HL-60 (cell line): ENCODE data around the gene RAVER1.
"Not testable (repeated sequence)": the region's sequence is repeated elsewhere in the genome, so short reads cannot be mapped to it uniquely, and the experiment has no call there.

Experiments used
- DNase-seq, 2 experiments: peaks; one replicate each; pipeline ENCODE4 v3.0.0-alpha.2; 2010 to 2020; ENCODE audit warnings: low read depth in 1 of 2, low spot score in 1 of 2
- H3K27ac ChIP-seq: fragments of 250-450 bp; sonication (Bioruptor Pico); replicated peaks from 2 replicates; pipeline ENCODE4 v1.5.1; 2020; ENCODE audit warnings: mild to moderate bottlenecking, moderate library complexity
- H3K27me3 ChIP-seq: fragments of 250-450 bp; sonication (Bioruptor Pico); 2 replicates; pipeline ENCODE4 v1.5.1; 2021; ENCODE audit warnings: mild to moderate bottlenecking, moderate library complexity; ENCODE audit not compliant: insufficient read depth, poor library complexity, severe bottlenecking
- H3K4me3 ChIP-seq: replicated peaks from 2 replicates; pipeline ENCODE4 v1.5.1; 2011; ENCODE audit warnings: mild to moderate bottlenecking, control low read depth, low read length; ENCODE audit not compliant: insufficient read depth
- GABPA ChIP-seq: IDR thresholded peaks from 2 replicates; pipeline ENCODE4 v1.6.1; 2012; ENCODE audit warnings: low read depth
- POLR2AphosphoS5 ChIP-seq: IDR thresholded peaks from 2 replicates; pipeline ENCODE4 v1.6.1; 2012; ENCODE audit warnings: low read depth
- SPI1 ChIP-seq: IDR thresholded peaks from 2 replicates; pipeline ENCODE4 v1.6.1; 2012; ENCODE audit warnings: low read depth, mild to moderate bottlenecking, borderline replicate concordance
- TF ChIP-seq, protein P1 (sequence below): IDR thresholded peaks from 2 replicates; pipeline ENCODE4 v1.6.1; 2012; ENCODE audit warnings: low read depth; ENCODE audit not compliant: insufficient replicate concordance
- TF ChIP-seq, protein P2 (sequence below): IDR thresholded peaks from one replicate; pipeline ENCODE4 v1.5.1; 2011; ENCODE audit warnings: low read length, control low read depth, inconsistent platforms; ENCODE audit not compliant: insufficient read depth

RAVER1 gene

GRCh38 chr19:10339977-10340376 lies 6.6 kb upstream of the RAVER1 start:
- Histone ChIP-seq H3K4me3 (no peak overlapping the region), H3K27me3 (no peaks in the 10 kb centered on the region), H3K27ac (peak overlapping the region; percentile 76)
- DNase-seq: no peak
- TF ChIP-seq SPI1 (no peak), POLR2AphosphoS5 (no peak), GABPA (no peak)
- TF ChIP-seq, protein P1, sequence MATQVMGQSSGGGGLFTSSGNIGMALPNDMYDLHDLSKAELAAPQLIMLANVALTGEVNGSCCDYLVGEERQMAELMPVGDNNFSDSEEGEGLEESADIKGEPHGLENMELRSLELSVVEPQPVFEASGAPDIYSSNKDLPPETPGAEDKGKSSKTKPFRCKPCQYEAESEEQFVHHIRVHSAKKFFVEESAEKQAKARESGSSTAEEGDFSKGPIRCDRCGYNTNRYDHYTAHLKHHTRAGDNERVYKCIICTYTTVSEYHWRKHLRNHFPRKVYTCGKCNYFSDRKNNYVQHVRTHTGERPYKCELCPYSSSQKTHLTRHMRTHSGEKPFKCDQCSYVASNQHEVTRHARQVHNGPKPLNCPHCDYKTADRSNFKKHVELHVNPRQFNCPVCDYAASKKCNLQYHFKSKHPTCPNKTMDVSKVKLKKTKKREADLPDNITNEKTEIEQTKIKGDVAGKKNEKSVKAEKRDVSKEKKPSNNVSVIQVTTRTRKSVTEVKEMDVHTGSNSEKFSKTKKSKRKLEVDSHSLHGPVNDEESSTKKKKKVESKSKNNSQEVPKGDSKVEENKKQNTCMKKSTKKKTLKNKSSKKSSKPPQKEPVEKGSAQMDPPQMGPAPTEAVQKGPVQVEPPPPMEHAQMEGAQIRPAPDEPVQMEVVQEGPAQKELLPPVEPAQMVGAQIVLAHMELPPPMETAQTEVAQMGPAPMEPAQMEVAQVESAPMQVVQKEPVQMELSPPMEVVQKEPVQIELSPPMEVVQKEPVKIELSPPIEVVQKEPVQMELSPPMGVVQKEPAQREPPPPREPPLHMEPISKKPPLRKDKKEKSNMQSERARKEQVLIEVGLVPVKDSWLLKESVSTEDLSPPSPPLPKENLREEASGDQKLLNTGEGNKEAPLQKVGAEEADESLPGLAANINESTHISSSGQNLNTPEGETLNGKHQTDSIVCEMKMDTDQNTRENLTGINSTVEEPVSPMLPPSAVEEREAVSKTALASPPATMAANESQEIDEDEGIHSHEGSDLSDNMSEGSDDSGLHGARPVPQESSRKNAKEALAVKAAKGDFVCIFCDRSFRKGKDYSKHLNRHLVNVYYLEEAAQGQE: no peak
- TF ChIP-seq, protein P2, sequence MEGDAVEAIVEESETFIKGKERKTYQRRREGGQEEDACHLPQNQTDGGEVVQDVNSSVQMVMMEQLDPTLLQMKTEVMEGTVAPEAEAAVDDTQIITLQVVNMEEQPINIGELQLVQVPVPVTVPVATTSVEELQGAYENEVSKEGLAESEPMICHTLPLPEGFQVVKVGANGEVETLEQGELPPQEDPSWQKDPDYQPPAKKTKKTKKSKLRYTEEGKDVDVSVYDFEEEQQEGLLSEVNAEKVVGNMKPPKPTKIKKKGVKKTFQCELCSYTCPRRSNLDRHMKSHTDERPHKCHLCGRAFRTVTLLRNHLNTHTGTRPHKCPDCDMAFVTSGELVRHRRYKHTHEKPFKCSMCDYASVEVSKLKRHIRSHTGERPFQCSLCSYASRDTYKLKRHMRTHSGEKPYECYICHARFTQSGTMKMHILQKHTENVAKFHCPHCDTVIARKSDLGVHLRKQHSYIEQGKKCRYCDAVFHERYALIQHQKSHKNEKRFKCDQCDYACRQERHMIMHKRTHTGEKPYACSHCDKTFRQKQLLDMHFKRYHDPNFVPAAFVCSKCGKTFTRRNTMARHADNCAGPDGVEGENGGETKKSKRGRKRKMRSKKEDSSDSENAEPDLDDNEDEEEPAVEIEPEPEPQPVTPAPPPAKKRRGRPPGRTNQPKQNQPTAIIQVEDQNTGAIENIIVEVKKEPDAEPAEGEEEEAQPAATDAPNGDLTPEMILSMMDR: no peak

GRCh38 chr19:10339380-10339960 lies 6.1 kb upstream of the RAVER1 start, which contains the start of gene ICAM3:
Gene ICAM3, minus strand, starts transcription at chr19:10339624. Its CDS starts 10 bp downstream, at chr19:10339614.
- Histone ChIP-seq H3K4me3 (peak within 1 kb of the TSS; percentile 72), H3K27me3 (no peaks in the 10 kb centered on the region), H3K27ac (peak within 1 kb of the TSS; percentile 76)
- DNase-seq: peak; percentile 41 to 90
- TF ChIP-seq GABPA (no peak), POLR2AphosphoS5 (peak; percentile 65), SPI1 (peak; percentile 72; the same call in 1 of the 2 replicates)
- TF ChIP-seq, protein P2: no peak
- TF ChIP-seq, protein P1: no peak

- TF ChIP-seq, protein P2: no peak
- TF ChIP-seq GABPA (no peak), SPI1 (no peak), POLR2AphosphoS5 (no peak)
- TF ChIP-seq, protein P1: no peak
- no peaks in the 10 kb centered on the region for H3K27me3 ChIP-seq
- peak overlapping the region; percentile 72 for H3K4me3 ChIP-seq
- no peak for DNase-seq
- H3K27ac ChIP-seq: peak overlapping the region; percentile 76
These were observed 5.6 kb upstream of the RAVER1 start for GRCh38 chr19:10338940-10339339.

- H3K4me3 ChIP-seq, DNase-seq, H3K27me3 ChIP-seq, H3K27ac ChIP-seq: not testable (repeated sequence)
These were observed 3.4 kb upstream of the RAVER1 start for GRCh38 chr19:10336725-10337124.
